Measurements from ENCODE around the gene EEPD1. TPM values are rescaled to one million over a fixed set of nuclear protein-coding genes. Genes with fewer than 3 reads are reported as not detected.

EEPD1 gene
- total RNA-seq, 1 experiment from 2014 or later, result 48.0 TPM

DNA sequence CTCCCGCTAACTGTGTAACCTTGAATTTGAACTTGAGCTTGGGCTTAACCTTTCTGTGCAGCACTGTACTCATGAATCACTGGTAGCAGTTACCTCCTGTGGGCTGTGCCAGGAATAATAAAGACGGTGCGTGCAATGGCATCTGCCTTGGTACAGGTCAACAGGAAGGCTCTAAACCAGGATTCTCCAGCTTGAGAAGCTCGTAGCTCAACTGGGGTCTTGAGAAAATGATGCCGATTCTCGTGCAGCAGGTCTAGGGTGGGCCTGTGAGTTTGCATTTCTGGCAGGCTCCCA is 124.1 kb downstream of the EEPD1 start:
- ATAC-seq (peak; percentile 61), DNase-seq (ENCODE audit: low read depth, low spot score) (no peak)
- in situ Hi-C loops (cut with HindIII; ENCODE audit: low pct_unique_long_range_greater_than_20kb, low sequenced_read_pairs) (no loop called here), intact Hi-C loops (cut with micrococcal nuclease; ENCODE audit: unreplicated experiment) (no loop called here)
- Histone ChIP-seq H3K27me3 (ENCODE audit: control insufficient read depth, insufficient read depth, low read length) (no peaks in the 10 kb centered on the region), H3K9me3 (ENCODE audit: control insufficient read depth, insufficient read depth, low read depth, low read length) (no peaks in the 10 kb centered on the region), H3K36me3 (ENCODE audit: control insufficient read depth, insufficient read depth, low read length) (0 out of 2 replicates have a peak, but pooled peaks cover 3% of the 10 kb centered on the region), H3K27ac (ENCODE audit: low read length) (peak overlapping the region; percentile 99), H3K4me1 (ENCODE audit: control insufficient read depth, insufficient read depth, low read length) (peaks cover 96% of the 10 kb centered on the region), H3K4me3 (ENCODE audit: low read depth in 2 of 2, low read length in 2 of 2) (no peak overlapping the region)
- ChIA-PET POLR2A (no interaction called here), CTCF (no interaction called here)
- no TSS peak for BruUV-seq (replicated peaks)
- TF ChIP-seq CTCF (IDR thresholded peaks at IDR 0.05), result no peak
- TF ChIP-seq POLR2AphosphoS5 (IDR thresholded peaks at IDR 0.05; ENCODE audit: low read depth, low read length), result peak; percentile 45; the same call in 1 of the 2 replicates

- intact Hi-C loops (cut with micrococcal nuclease; ENCODE audit: unreplicated experiment), result no loop called here
- in situ Hi-C loops (cut with HindIII; ENCODE audit: low pct_unique_long_range_greater_than_20kb, low sequenced_read_pairs), result no loop called here
- Histone ChIP-seq H3K4me1 (ENCODE audit: control insufficient read depth, insufficient read depth, low read length) (peaks cover 96% of the 10 kb centered on the region), H3K36me3 (ENCODE audit: control insufficient read depth, insufficient read depth, low read length) (0 out of 2 replicates have a peak, but pooled peaks cover 3% of the 10 kb centered on the region), H3K27me3 (ENCODE audit: control insufficient read depth, insufficient read depth, low read length) (no peaks in the 10 kb centered on the region), H3K27ac (ENCODE audit: low read length) (peak overlapping the region; percentile 99), H3K4me3 (ENCODE audit: low read depth in 2 of 2, low read length in 2 of 2) (no peak overlapping the region), H3K9me3 (ENCODE audit: control insufficient read depth, insufficient read depth, low read depth, low read length) (no peaks in the 10 kb centered on the region)
- TF ChIP-seq, protein P1, sequence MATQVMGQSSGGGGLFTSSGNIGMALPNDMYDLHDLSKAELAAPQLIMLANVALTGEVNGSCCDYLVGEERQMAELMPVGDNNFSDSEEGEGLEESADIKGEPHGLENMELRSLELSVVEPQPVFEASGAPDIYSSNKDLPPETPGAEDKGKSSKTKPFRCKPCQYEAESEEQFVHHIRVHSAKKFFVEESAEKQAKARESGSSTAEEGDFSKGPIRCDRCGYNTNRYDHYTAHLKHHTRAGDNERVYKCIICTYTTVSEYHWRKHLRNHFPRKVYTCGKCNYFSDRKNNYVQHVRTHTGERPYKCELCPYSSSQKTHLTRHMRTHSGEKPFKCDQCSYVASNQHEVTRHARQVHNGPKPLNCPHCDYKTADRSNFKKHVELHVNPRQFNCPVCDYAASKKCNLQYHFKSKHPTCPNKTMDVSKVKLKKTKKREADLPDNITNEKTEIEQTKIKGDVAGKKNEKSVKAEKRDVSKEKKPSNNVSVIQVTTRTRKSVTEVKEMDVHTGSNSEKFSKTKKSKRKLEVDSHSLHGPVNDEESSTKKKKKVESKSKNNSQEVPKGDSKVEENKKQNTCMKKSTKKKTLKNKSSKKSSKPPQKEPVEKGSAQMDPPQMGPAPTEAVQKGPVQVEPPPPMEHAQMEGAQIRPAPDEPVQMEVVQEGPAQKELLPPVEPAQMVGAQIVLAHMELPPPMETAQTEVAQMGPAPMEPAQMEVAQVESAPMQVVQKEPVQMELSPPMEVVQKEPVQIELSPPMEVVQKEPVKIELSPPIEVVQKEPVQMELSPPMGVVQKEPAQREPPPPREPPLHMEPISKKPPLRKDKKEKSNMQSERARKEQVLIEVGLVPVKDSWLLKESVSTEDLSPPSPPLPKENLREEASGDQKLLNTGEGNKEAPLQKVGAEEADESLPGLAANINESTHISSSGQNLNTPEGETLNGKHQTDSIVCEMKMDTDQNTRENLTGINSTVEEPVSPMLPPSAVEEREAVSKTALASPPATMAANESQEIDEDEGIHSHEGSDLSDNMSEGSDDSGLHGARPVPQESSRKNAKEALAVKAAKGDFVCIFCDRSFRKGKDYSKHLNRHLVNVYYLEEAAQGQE (IDR thresholded peaks at IDR 0.05; ENCODE audit: insufficient read depth in 1 of 2, low read depth in 2 of 2, low read length in 1 of 2), result no peak
- TF ChIP-seq CTCF (IDR thresholded peaks at IDR 0.05), result no peak
- TF ChIP-seq TCF7L2 (IDR thresholded peaks at IDR 0.05; ENCODE audit: low read depth, low read length), result no peak
- no peak for TF ChIP-seq SIN3A (IDR thresholded peaks at IDR 0.05; ENCODE audit: borderline replicate concordance, insufficient read depth, low read depth, low read length)
- no peak for TF ChIP-seq POLR2AphosphoS5 (IDR thresholded peaks at IDR 0.05; ENCODE audit: low read depth, low read length)
- DNase-seq (ENCODE audit: low read depth, low spot score) (no peak), ATAC-seq (no peak)
- BruUV-seq (replicated peaks), result no TSS peak
- ChIA-PET CTCF (interaction anchor here (0.5 to 1.0 kb wide), 2 partner anchors 13 to 43 kb away, joined by 3 to 4 read pairs; no protein-coding TSS in a partner anchor), POLR2A (no interaction called here)
Measured at GRCh38 chr7:36278069-36278619, 125.1 kb downstream of the EEPD1 start.

Data from Panc1 (cell line).